DOHH2 (cell line): ENCODE measurements around the gene CKS1B.

ENCODE experiments used
- CTCF ChIP-seq: fragments of 200-600 bp; sonication (generic); IDR thresholded peaks from one replicate; pipeline ENCODE4 v1.5.1; 2014; ENCODE audit warnings: antibody characterized with exemption, mild to moderate bottlenecking, low read depth, low read length; ENCODE audit not compliant: poor library complexity, severe bottlenecking
- EZH2phosphoT487 ChIP-seq: fragments of 200-600 bp; sonication (generic); IDR thresholded peaks from 2 replicates; pipeline ENCODE4 v1.6.1; 2017; ENCODE audit warnings: borderline replicate concordance, mild to moderate bottlenecking, antibody characterized with exemption, low read length, moderate library complexity, mixed read lengths

- no peak for TF ChIP-seq EZH2phosphoT487
- TF ChIP-seq CTCF: no peak
Observed at GRCh38 chr1:155014709-155015508, 40.4 kb downstream of the CKS1B start.
